Lower lobe of right lung (tissue), 2 donors: ENCODE measurements around the gene SLC39A11. TPM values are rescaled to one million over a fixed set of nuclear protein-coding genes. Genes with fewer than 3 reads are reported as not detected.

Experiments used
- ATAC-seq, 2 donors: fragments of 200-7000 bp; cut with Tn5 transposase; one replicate each; pipeline ENCODE4 v1.9.1; 2020 to 2022; ENCODE audit warnings: mild to moderate bottlenecking in 2 of 2, moderate library complexity in 2 of 2
- DNase-seq: peaks from one replicate; pipeline ENCODE4 v3.0.0-alpha.2; 2020
- H3K27ac ChIP-seq: fragments of 200-600 bp; one replicate; pipeline ENCODE4 v1.8.0; 2022
- H3K27me3 ChIP-seq: fragments of 200-600 bp; one replicate; pipeline ENCODE4 v1.8.0; 2022; ENCODE audit warnings: low read depth
- H3K36me3 ChIP-seq: fragments of 200-600 bp; one replicate; pipeline ENCODE4 v1.8.0; 2022; ENCODE audit warnings: mild to moderate bottlenecking
- H3K4me1 ChIP-seq: fragments of 200-600 bp; one replicate; pipeline ENCODE4 v1.8.0; 2022
- H3K4me3 ChIP-seq: fragments of 200-600 bp; one replicate; pipeline ENCODE4 v1.8.0; 2022; ENCODE audit warnings: mild to moderate bottlenecking
- H3K9me3 ChIP-seq: fragments of 200-600 bp; one replicate; pipeline ENCODE4 v1.8.0; 2022
- intact Hi-C: fragments of 100-400 bp; cut with DNase I; formaldehyde crosslinking; loops from one replicate; pipeline ENCODE4 v1.11.0; 2022
- total RNA-seq: library from RNA; stranded (reverse); fragmentation: NEBNext Ultra II Directional; extraction: Animal tissue kit (Norgen Biotek cat#: 25700); gene quantifications from one replicate; pipeline ENCODE4 v1.2.1, GENCODE V29; 2021
- TF ChIP-seq, protein P1 (sequence below): fragments of 200-600 bp; IDR thresholded peaks from one replicate; pipeline ENCODE4 v1.8.0; 2022; ENCODE audit warnings: antibody characterized with exemption, mild to moderate bottlenecking
- donor health status: DM: no; HTN: yes; CAD: no; lungs with severe emphysema.

Gene SLC39A11
- total RNA-seq, 1 donor from 2014 or later = 39.7 TPM

DNA sequence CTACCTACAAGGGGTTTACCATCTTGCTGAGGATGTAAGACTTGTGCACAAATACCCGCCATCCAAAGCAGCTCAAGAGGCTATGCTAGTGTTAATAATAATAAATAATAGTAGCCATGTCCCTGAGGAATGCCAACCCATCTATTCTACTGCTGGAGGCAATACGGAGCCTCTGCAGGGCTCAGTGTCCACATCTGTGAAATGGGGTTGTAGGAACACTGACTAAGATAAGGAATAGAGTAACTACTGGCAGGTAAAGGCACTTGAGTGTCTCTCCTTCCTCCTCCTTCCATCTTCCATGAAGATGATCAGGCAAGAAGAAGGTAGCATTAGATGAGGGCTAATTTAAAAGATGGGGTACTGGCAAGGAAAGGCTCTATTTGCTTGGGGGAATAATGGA, 295.3 kb downstream of the SLC39A11 start:
- H3K9me3 ChIP-seq = peaks cover 20% of the 10 kb centered on the region
- intact Hi-C loops = no loop called here
- TF ChIP-seq, protein P1, sequence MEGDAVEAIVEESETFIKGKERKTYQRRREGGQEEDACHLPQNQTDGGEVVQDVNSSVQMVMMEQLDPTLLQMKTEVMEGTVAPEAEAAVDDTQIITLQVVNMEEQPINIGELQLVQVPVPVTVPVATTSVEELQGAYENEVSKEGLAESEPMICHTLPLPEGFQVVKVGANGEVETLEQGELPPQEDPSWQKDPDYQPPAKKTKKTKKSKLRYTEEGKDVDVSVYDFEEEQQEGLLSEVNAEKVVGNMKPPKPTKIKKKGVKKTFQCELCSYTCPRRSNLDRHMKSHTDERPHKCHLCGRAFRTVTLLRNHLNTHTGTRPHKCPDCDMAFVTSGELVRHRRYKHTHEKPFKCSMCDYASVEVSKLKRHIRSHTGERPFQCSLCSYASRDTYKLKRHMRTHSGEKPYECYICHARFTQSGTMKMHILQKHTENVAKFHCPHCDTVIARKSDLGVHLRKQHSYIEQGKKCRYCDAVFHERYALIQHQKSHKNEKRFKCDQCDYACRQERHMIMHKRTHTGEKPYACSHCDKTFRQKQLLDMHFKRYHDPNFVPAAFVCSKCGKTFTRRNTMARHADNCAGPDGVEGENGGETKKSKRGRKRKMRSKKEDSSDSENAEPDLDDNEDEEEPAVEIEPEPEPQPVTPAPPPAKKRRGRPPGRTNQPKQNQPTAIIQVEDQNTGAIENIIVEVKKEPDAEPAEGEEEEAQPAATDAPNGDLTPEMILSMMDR = no peak

GRCh38 chr17:72795941-72796340, 296.5 kb downstream of the SLC39A11 start:
- Histone ChIP-seq H3K4me1 (no peaks in the 10 kb centered on the region), H3K27me3 (no peaks in the 10 kb centered on the region), H3K36me3 (no peaks in the 10 kb centered on the region), H3K9me3 (peaks cover 20% of the 10 kb centered on the region), H3K27ac (no peak overlapping the region), H3K4me3 (no peak overlapping the region)
- no peak for ATAC-seq
- TF ChIP-seq, protein P1 = no peak
- intact Hi-C loops = no loop called here
- DNase-seq = no peak

More for the DNA sequence above, 295.3 kb downstream of the SLC39A11 start:
- ATAC-seq (no peak), DNase-seq (no peak)
- H3K27me3 ChIP-seq = no peaks in the 10 kb centered on the region
- H3K4me1 ChIP-seq = no peaks in the 10 kb centered on the region
- no peaks in the 10 kb centered on the region for H3K36me3 ChIP-seq
- no peak overlapping the region for H3K27ac ChIP-seq
- no peak overlapping the region for H3K4me3 ChIP-seq

- intact Hi-C loops = no loop called here
- H3K36me3 ChIP-seq = no peaks in the 10 kb centered on the region
- DNase-seq (no peak), ATAC-seq (no peak)
- TF ChIP-seq, protein P1 = no peak
- peaks cover 11% of the 10 kb centered on the region for H3K9me3 ChIP-seq
- H3K27me3 ChIP-seq = no peaks in the 10 kb centered on the region
- H3K4me3 ChIP-seq = no peak overlapping the region
- H3K27ac ChIP-seq = no peak overlapping the region
- no peaks in the 10 kb centered on the region for H3K4me1 ChIP-seq
Observed at GRCh38 chr17:72794152-72794551, 298.3 kb downstream of the SLC39A11 start.

- H3K4me1 ChIP-seq = no peaks in the 10 kb centered on the region
- H3K36me3 ChIP-seq = no peaks in the 10 kb centered on the region
- H3K27me3 ChIP-seq = no peaks in the 10 kb centered on the region
- TF ChIP-seq, protein P1 = no peak
- H3K4me3 ChIP-seq = no peak overlapping the region
- H3K9me3 ChIP-seq = peaks cover 7% of the 10 kb centered on the region
- DNase-seq (no peak), ATAC-seq (no peak)
- intact Hi-C loops = no loop called here
- H3K27ac ChIP-seq = no peak overlapping the region
Observed at GRCh38 chr17:72792771-72793170, 299.7 kb downstream of the SLC39A11 start.

DNA sequence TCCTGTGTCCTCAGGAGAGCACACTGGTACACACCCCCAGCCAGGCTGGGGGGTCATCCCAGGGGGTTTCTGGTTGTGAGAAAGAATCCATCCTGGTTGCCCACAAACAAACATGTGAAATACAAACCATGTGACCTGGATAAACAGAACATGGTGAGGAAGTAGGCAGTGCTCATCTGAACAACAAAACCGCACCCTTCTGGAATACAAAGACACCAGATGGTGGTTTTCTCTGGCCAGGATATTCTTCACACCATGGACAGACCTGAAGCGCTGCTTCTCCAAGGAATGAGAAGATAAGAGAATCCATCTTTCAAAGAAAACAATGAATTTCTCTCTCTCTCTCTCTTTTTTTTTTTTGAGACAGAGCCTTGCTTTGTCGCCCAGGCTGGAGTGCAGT, 302.3 kb downstream of the SLC39A11 start:
- intact Hi-C loops = no loop called here
- Histone ChIP-seq H3K4me3 (no peak overlapping the region), H3K27ac (no peak overlapping the region), H3K9me3 (peaks cover 5% of the 10 kb centered on the region), H3K27me3 (no peaks in the 10 kb centered on the region), H3K36me3 (no peaks in the 10 kb centered on the region), H3K4me1 (no peaks in the 10 kb centered on the region)
- DNase-seq = no peak
- TF ChIP-seq, protein P1 = no peak
- ATAC-seq = no peak

GRCh38 chr17:72789711-72790110, 302.8 kb downstream of the SLC39A11 start:
- no peaks in the 10 kb centered on the region for H3K36me3 ChIP-seq
- no peak overlapping the region for H3K27ac ChIP-seq
- no peaks in the 10 kb centered on the region for H3K27me3 ChIP-seq
- no peak overlapping the region for H3K4me3 ChIP-seq
- no peaks in the 10 kb centered on the region for H3K4me1 ChIP-seq
- TF ChIP-seq, protein P1 = no peak
- H3K9me3 ChIP-seq = peaks cover under 1% of the 10 kb centered on the region
- DNase-seq = no peak
- intact Hi-C loops = no loop called here
- ATAC-seq = no peak
